ENCODE data around the gene SPTB.

Gene SPTB

DNA sequence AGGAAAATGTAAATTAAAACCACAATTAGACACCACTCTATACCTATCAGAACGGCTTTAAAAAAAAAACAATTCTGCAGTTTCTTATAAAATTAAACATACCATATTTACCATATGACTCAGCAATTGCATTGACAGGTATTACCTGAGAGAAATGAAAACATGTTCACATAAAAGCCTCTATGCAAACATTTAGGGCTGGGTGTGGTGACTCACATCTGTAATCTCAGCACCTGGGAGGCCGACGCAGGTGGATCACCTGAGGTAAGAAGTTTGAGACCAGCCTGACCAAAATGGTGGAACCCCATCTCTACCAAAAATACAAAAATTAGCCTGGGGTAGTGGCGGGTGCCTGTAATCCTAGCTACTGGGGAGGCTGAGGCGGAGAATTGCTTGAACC, 41.1 kb downstream of the SPTB start:
- no peak overlapping the region for H3K4me3 ChIP-seq (ENCODE audit: low read depth, low read length)

DNA sequence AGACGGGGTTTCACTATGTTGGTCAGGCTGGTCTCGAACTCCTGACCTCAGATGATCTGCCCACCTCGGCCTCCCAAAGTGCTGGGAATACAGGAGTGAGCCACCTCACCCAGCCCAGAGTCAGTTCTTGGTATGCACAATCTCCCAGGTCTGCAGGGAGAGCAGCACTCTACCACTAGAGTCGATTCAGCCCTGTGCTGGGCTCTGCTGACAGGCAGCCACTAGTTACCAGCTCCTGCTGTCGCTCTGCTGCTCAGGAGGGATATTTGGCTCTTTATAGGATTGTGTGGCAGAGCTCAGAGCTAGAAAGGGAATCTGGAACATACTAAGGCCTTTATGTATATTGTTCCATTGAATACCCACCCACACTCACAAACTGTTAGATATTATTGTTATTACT, 44.3 kb downstream of the SPTB start:
- Histone ChIP-seq H3K4me3 (ENCODE audit: low read depth, low read length) (no peak overlapping the region), H3K27ac (no peak overlapping the region), H3K4me1 (peaks cover under 1% of the 10 kb centered on the region), H3K9ac (no peak overlapping the region), H3K36me3 (ENCODE audit: control insufficient read depth, insufficient read depth, low read length) (no peaks in the 10 kb centered on the region), H2AFZ (no peak overlapping the region), H3K4me2 (ENCODE audit: low read length) (no peak overlapping the region), H3K27me3 (ENCODE audit: control insufficient read depth, insufficient read depth, low read length) (no peaks in the 10 kb centered on the region), H3K79me2 (peaks cover 59% of the 10 kb centered on the region), H3K9me3 (ENCODE audit: control insufficient read depth, low read length) (no peaks in the 10 kb centered on the region)
- TF ChIP-seq, protein P1, sequence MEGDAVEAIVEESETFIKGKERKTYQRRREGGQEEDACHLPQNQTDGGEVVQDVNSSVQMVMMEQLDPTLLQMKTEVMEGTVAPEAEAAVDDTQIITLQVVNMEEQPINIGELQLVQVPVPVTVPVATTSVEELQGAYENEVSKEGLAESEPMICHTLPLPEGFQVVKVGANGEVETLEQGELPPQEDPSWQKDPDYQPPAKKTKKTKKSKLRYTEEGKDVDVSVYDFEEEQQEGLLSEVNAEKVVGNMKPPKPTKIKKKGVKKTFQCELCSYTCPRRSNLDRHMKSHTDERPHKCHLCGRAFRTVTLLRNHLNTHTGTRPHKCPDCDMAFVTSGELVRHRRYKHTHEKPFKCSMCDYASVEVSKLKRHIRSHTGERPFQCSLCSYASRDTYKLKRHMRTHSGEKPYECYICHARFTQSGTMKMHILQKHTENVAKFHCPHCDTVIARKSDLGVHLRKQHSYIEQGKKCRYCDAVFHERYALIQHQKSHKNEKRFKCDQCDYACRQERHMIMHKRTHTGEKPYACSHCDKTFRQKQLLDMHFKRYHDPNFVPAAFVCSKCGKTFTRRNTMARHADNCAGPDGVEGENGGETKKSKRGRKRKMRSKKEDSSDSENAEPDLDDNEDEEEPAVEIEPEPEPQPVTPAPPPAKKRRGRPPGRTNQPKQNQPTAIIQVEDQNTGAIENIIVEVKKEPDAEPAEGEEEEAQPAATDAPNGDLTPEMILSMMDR (IDR thresholded peaks at IDR 0.05), result no peak

More for the DNA sequence above, 41.1 kb downstream of the SPTB start:
- H3K27me3 ChIP-seq (ENCODE audit: control insufficient read depth, insufficient read depth, low read length), result no peaks in the 10 kb centered on the region
- no peaks in the 10 kb centered on the region for H3K36me3 ChIP-seq (ENCODE audit: control insufficient read depth, insufficient read depth, low read length)
- no peak overlapping the region for H3K9ac ChIP-seq
- peaks cover 28% of the 10 kb centered on the region for H3K79me2 ChIP-seq
- no peaks in the 10 kb centered on the region for H3K9me3 ChIP-seq (ENCODE audit: control insufficient read depth, low read length)
- peaks cover 9% of the 10 kb centered on the region for H3K4me1 ChIP-seq
- TF ChIP-seq, protein P1 (IDR thresholded peaks at IDR 0.05), result no peak
- no peak overlapping the region for H3K4me2 ChIP-seq (ENCODE audit: low read length)
- no peak overlapping the region for H3K27ac ChIP-seq
- H2AFZ ChIP-seq, result no peak overlapping the region

DNA sequence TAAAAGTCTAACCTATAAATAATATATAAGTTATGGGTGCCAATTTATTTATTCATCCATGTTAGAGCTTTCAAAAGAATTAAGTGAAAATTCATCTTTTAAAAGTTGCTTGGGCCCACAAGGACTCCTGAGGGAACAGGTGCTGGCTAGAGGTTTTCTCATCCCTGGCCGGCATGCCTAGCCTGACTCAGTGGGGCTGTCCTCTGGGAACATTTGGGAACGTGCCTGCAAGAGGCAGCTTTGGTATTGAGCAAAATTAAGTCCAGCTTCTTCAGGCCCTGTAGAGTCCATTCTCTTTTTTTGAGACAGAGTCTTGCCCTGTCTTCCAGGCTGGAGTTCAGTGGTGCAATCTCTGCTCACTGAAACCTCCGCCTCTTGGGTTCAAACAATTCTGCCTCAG, 44.7 kb downstream of the SPTB start:
- no peak overlapping the region for H2AFZ ChIP-seq
- TF ChIP-seq, protein P1 (IDR thresholded peaks at IDR 0.05), result no peak
- no peak overlapping the region for H3K9ac ChIP-seq
- H3K36me3 ChIP-seq (ENCODE audit: control insufficient read depth, insufficient read depth, low read length), result no peaks in the 10 kb centered on the region
- no peak overlapping the region for H3K4me2 ChIP-seq (ENCODE audit: low read length)
- no peaks in the 10 kb centered on the region for H3K27me3 ChIP-seq (ENCODE audit: control insufficient read depth, insufficient read depth, low read length)
- no peak overlapping the region for H3K4me3 ChIP-seq (ENCODE audit: low read depth, low read length)
- no peaks in the 10 kb centered on the region for H3K4me1 ChIP-seq
- peaks cover 60% of the 10 kb centered on the region for H3K79me2 ChIP-seq
- H3K27ac ChIP-seq, result no peak overlapping the region
- H3K9me3 ChIP-seq (ENCODE audit: control insufficient read depth, low read length), result no peaks in the 10 kb centered on the region

DNA sequence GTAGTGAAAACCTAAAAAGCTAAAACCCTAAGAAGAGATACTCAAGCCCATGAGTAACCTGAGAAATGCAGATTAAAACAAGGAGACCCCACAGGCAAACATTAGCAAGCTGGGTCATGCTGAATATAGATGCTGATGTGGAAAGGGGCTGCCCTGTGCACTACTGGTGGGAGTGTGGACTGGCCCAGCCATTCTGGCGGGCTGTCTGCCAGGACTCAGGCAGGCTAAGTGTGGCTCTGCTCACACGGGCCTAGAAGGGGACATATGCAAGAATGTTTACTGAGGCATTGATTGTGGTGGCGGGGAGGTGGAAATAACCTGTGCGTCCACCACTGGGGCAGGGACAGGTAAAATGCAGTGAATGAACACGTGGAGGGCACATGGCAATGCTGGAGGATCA, 48.3 kb downstream of the SPTB start:
- H3K27ac ChIP-seq, result no peak overlapping the region
- TF ChIP-seq, protein P1 (IDR thresholded peaks at IDR 0.05), result no peak
- H3K9ac ChIP-seq, result no peak overlapping the region
- H3K27me3 ChIP-seq (ENCODE audit: control insufficient read depth, insufficient read depth, low read length), result no peaks in the 10 kb centered on the region
- no peak overlapping the region for H3K4me3 ChIP-seq (ENCODE audit: low read depth, low read length)
- H3K9me3 ChIP-seq (ENCODE audit: control insufficient read depth, low read length), result no peaks in the 10 kb centered on the region
- H3K79me2 ChIP-seq, result peaks cover 59% of the 10 kb centered on the region
- no peaks in the 10 kb centered on the region for H3K4me1 ChIP-seq
- no peak overlapping the region for H3K4me2 ChIP-seq (ENCODE audit: low read length)
- H2AFZ ChIP-seq, result no peak overlapping the region
- H3K36me3 ChIP-seq (ENCODE audit: control insufficient read depth, insufficient read depth, low read length), result no peaks in the 10 kb centered on the region

DNA sequence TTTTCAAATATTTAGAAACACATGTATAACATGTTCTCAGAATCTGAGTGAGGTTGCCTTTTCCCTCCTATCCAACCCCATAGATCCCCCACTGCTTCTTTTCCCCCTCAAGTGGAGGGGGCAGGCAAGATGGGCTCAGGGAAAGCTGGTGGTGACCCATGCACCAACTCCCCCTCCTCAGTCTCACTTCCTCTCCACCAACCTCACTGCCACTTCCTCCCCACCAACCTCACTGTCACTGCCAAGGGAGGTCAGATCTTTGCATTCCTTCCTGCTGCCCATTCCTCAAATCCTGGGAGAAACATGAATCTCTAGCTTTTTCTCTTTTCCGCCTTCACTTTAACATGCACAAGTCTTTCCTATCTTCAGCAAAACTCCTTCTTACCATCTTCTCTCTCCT, 48.7 kb downstream of the SPTB start:
- H3K27me3 ChIP-seq (ENCODE audit: control insufficient read depth, insufficient read depth, low read length), result no peaks in the 10 kb centered on the region
- no peaks in the 10 kb centered on the region for H3K9me3 ChIP-seq (ENCODE audit: control insufficient read depth, low read length)
- no peak overlapping the region for H2AFZ ChIP-seq
- peaks cover 59% of the 10 kb centered on the region for H3K79me2 ChIP-seq
- no peak overlapping the region for H3K9ac ChIP-seq
- no peak overlapping the region for H3K27ac ChIP-seq
- no peak overlapping the region for H3K4me3 ChIP-seq (ENCODE audit: low read depth, low read length)
- H3K4me1 ChIP-seq, result no peaks in the 10 kb centered on the region
- H3K36me3 ChIP-seq (ENCODE audit: control insufficient read depth, insufficient read depth, low read length), result no peaks in the 10 kb centered on the region
- no peak overlapping the region for H3K4me2 ChIP-seq (ENCODE audit: low read length)
- TF ChIP-seq, protein P1 (IDR thresholded peaks at IDR 0.05), result no peak

All from parathyroid adenoma (tissue), 2 donors.